ENCODE results near the gene ERCC6L. TPM values are rescaled to one million over a fixed set of nuclear protein-coding genes. Genes with fewer than 3 reads are reported as not detected.
"Not testable (repeated sequence)": the region's sequence is repeated elsewhere in the genome, so short reads cannot be mapped to it uniquely, and the experiment has no call there.

Gene ERCC6L
- total and polyA plus RNA-seq, 9 donors, result 0.05 to 0.60 (median 0.23) TPM

DNA sequence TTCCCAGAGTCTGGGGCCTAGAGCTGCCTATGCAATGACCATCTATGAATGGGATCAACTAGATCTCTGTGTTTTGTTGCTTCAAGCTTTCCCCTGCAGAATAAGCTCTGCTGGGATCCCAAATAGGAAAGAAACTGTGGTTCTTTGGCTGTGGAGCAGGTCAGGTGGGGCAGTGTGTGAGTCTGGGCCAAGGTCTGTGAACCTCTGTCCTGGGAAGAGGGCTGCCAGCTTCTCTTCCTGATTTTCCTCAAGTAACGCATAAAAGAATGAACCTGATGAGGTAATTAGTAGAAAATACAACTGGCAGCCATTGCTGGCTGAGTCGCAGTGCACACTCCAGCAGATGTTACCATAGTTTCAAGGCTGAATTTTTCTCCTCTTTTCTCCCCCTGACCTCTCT, 61.8 kb downstream of the ERCC6L start:
- intact Hi-C loops (cut with DNase I), result no loop called here
- H3K4me3 ChIP-seq, result no peak overlapping the region
- no peaks in the 10 kb centered on the region for H3K4me1 ChIP-seq (ENCODE audit: insufficient read depth)
- DNase-seq, result peak; percentile 15 to 53 (median 25)
- no peaks in the 10 kb centered on the region for H3K9me3 ChIP-seq
- TF ChIP-seq, protein P1, sequence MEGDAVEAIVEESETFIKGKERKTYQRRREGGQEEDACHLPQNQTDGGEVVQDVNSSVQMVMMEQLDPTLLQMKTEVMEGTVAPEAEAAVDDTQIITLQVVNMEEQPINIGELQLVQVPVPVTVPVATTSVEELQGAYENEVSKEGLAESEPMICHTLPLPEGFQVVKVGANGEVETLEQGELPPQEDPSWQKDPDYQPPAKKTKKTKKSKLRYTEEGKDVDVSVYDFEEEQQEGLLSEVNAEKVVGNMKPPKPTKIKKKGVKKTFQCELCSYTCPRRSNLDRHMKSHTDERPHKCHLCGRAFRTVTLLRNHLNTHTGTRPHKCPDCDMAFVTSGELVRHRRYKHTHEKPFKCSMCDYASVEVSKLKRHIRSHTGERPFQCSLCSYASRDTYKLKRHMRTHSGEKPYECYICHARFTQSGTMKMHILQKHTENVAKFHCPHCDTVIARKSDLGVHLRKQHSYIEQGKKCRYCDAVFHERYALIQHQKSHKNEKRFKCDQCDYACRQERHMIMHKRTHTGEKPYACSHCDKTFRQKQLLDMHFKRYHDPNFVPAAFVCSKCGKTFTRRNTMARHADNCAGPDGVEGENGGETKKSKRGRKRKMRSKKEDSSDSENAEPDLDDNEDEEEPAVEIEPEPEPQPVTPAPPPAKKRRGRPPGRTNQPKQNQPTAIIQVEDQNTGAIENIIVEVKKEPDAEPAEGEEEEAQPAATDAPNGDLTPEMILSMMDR (IDR thresholded peaks at IDR 0.05), result no peak
- TF ChIP-seq EP300 (IDR thresholded peaks at IDR 0.05), result no peak
- TF ChIP-seq POLR2A (IDR thresholded peaks at IDR 0.05), result no peak
- no peaks in the 10 kb centered on the region for H3K27me3 ChIP-seq
- no peak overlapping the region for H3K27ac ChIP-seq
- 36 to 51% (median 41%) methylated on average over 2 of the region's 2 CpGs for WGBS, 3 donors
- H3K36me3 ChIP-seq, result no peaks in the 10 kb centered on the region

DNA sequence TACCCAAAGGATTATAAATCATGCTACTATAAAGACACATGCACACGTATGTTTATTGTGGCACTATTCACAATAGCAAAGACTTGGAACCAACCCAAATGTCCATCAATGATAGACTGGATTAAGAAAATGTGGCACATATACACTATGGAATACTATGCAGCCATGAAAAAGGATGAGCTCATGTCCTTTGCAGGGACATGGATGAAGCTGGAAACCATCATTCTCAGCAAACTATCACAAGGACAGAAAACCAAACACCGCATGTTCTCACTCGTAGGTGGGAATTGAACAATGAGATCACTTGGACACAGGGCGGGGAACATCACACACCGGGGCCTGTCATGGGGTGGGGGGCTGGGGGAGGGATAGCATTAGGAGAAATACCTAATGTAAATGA, 62.5 kb downstream of the ERCC6L start:
- H3K27ac ChIP-seq; H3K36me3 ChIP-seq; DNase-seq; H3K4me3 ChIP-seq; H3K4me1 ChIP-seq (ENCODE audit: insufficient read depth); intact Hi-C loops (cut with DNase I); H3K27me3 ChIP-seq; H3K9me3 ChIP-seq: not testable (repeated sequence)
- WGBS, 3 donors, result 91 to 93% (median 93%) methylated on average over 5 of the region's 5 CpGs

DNA sequence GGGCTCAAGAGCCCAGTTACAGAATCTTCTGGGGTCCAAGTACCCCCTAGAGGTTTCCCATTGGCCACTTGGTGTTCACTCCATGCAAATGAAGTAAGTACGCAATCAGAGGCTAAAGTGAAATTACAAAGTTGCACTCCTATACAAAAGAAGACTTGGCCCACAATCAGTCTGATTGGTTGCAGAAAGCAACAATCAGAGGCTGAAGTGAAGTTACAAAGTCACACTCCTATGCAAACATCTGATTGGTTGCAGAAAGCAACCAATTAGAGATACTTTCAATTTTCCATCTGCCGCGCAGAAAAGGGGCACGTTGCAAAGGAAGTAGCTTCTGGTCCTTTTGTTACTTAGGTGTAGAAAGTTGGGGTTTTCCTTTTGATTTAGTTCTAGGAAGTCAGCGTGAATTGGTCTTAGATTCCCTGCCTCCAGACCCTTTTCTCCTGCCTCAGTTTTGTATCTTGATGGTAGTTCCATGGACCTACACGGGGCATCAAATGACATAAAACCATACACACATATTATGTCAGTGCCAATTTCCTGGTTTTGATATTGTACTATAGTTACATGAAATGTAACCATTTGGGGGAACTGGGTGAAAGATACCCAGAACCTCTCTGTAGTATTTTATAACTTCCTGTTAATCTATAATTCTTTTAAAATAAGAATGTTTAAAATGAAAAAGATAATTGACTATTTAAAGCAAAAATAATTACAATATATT, 69.7 kb downstream of the ERCC6L start:
- Histone ChIP-seq H3K27ac (no peak overlapping the region), H3K4me1 (ENCODE audit: insufficient read depth) (no peaks in the 10 kb centered on the region), H3K36me3 (no peaks in the 10 kb centered on the region), H3K9me3 (no peaks in the 10 kb centered on the region), H3K4me3 (no peak overlapping the region), H3K27me3 (no peaks in the 10 kb centered on the region)
- no peak for DNase-seq
- TF ChIP-seq EP300 (IDR thresholded peaks at IDR 0.05) (no peak), POLR2A (IDR thresholded peaks at IDR 0.05) (no peak)
- TF ChIP-seq, protein P1 (IDR thresholded peaks at IDR 0.05), result no peak
- intact Hi-C loops (cut with DNase I), result no loop called here
- WGBS, 3 donors, result 57 to 66% (median 63%) methylated on average over 6 of the region's 6 CpGs

DNA sequence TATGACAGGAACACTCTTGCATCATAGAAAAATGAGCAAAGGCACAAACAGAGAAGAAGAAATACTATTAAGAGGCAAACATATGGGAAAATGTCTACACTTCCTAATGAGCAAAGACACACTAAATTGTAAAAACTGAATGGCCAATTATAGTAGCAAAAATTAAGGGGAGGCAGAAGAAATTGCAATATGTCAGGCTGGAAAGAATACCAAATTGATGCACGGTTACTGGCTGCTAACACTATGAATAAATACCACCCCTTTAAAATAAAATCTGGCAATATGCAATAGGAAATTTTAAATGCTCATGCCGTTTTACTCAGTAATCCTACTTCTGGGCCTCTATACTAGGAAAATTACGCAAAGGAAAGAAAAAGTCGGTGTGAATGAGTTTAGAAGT, 73.3 kb downstream of the ERCC6L start:
- no peaks in the 10 kb centered on the region for H3K27me3 ChIP-seq
- H3K9me3 ChIP-seq, result no peaks in the 10 kb centered on the region
- TF ChIP-seq EP300 (IDR thresholded peaks at IDR 0.05), result no peak
- intact Hi-C loops (cut with DNase I), result no loop called here
- DNase-seq, result no peak
- WGBS, 3 donors, result 54 to 74% (median 67%) methylated on average over 4 of the region's 4 CpGs
- no peaks in the 10 kb centered on the region for H3K36me3 ChIP-seq
- no peak overlapping the region for H3K4me3 ChIP-seq
- H3K4me1 ChIP-seq (ENCODE audit: insufficient read depth), result no peaks in the 10 kb centered on the region
- H3K27ac ChIP-seq, result no peak overlapping the region

DNA sequence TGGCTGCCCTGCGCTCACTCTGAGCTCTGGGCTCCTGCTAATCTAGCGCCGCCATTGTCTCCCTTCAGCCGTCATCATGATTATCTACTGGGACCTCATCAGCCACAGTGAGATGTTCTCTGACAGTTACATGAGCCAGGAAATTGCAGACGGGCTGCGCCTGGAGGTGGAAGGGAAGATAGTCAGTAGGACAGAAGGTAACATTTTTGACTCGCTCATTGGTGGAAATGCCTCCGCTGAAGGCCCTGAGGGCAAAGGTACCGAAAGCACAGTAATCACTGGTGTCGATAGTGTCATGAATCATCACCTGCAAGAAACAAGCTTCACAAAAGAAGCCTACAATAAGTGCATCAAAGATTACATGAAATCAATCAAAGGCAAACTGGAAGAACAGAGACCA, 79.1 kb downstream of the ERCC6L start:
- no peaks in the 10 kb centered on the region for H3K9me3 ChIP-seq
- TF ChIP-seq, protein P1 (IDR thresholded peaks at IDR 0.05), result no peak
- TF ChIP-seq POLR2A (IDR thresholded peaks at IDR 0.05), result no peak
- TF ChIP-seq EP300 (IDR thresholded peaks at IDR 0.05), result no peak
- no peak for DNase-seq
- H3K4me3 ChIP-seq, result no peak overlapping the region
- intact Hi-C loops (cut with DNase I), result no loop called here
- no peak overlapping the region for H3K27ac ChIP-seq
- no peaks in the 10 kb centered on the region for H3K36me3 ChIP-seq
- no peaks in the 10 kb centered on the region for H3K27me3 ChIP-seq
- no peaks in the 10 kb centered on the region for H3K4me1 ChIP-seq (ENCODE audit: insufficient read depth)
- WGBS, 3 donors, result 77 to 81% (median 78%) methylated on average over 10 of the region's 10 CpGs

Measured in ovary (tissue), 9 donors.